Neural crest cell (in vitro differentiated cells): ENCODE results near the gene RNF144B. TPM values are rescaled to one million over a fixed set of nuclear protein-coding genes. Genes with fewer than 3 reads are reported as not detected.
"Not testable (repeated sequence)": the region's sequence is repeated elsewhere in the genome, so short reads cannot be mapped to it uniquely, and the experiment has no call there.

ENCODE experiments used
- DNase-seq: peaks from one replicate; pipeline ENCODE4 v3.0.0; 2021; ENCODE audit warnings: low read depth, mixed read lengths, low spot score
- H3K27ac Mint-ChIP-seq: one replicate; pipeline ENCODE4 v1.8.0; 2021; ENCODE audit warnings: mild to moderate bottlenecking, mixed read lengths; ENCODE audit not compliant: unreplicated experiment
- H3K27me3 Mint-ChIP-seq: 2 replicates; pipeline ENCODE4 v1.8.0; 2021; ENCODE audit warnings: low read depth, mild to moderate bottlenecking, mixed read lengths
- H3K36me3 Mint-ChIP-seq: 2 replicates; pipeline ENCODE4 v1.8.0; 2021; ENCODE audit warnings: low read depth, mild to moderate bottlenecking, mixed read lengths
- H3K4me1 Mint-ChIP-seq: 2 replicates; pipeline ENCODE4 v1.8.0; 2021; ENCODE audit warnings: mixed read lengths
- H3K4me3 Mint-ChIP-seq: one replicate; pipeline ENCODE4 v1.8.0; 2021; ENCODE audit warnings: mild to moderate bottlenecking, mixed read lengths
- H3K9me3 Mint-ChIP-seq: 2 replicates; pipeline ENCODE4 v1.8.0; 2021; ENCODE audit warnings: mixed read lengths
- CTCF ChIP-seq: fragments of 200-600 bp; sonication (generic); conservative IDR thresholded peaks from 2 replicates; pipeline ENCODE4 v1.5.0; 2021; ENCODE audit warnings: antibody characterized with exemption, mild to moderate bottlenecking
- total RNA-seq: library from RNA; stranded (reverse); gene quantifications from 2 replicates; pipeline ENCODE4 v1.2.1, GENCODE V29; 2021

Gene RNF144B
- total RNA-seq, 1 donor from 2014 or later, result 0.23 TPM

GRCh38 chr6:18451756-18452155, 64.6 kb downstream of the RNF144B start:
- TF ChIP-seq CTCF, result no peak
- H3K27ac Mint-ChIP-seq, result no peak overlapping the region
- H3K4me3 Mint-ChIP-seq, result no peak overlapping the region
- no peaks in the 10 kb centered on the region for H3K4me1 Mint-ChIP-seq
- no peaks in the 10 kb centered on the region for H3K9me3 Mint-ChIP-seq
- H3K27me3 Mint-ChIP-seq, result no peaks in the 10 kb centered on the region
- no peaks in the 10 kb centered on the region for H3K36me3 Mint-ChIP-seq
- no peak for DNase-seq

GRCh38 chr6:18454446-18454845, 67.3 kb downstream of the RNF144B start:
- Mint-ChIP-seq H3K4me1 (no peaks in the 10 kb centered on the region), H3K36me3 (no peaks in the 10 kb centered on the region), H3K9me3 (no peaks in the 10 kb centered on the region), H3K4me3 (no peak overlapping the region), H3K27ac (no peak overlapping the region), H3K27me3 (no peaks in the 10 kb centered on the region)
- DNase-seq, result no peak
- no peak for TF ChIP-seq CTCF

DNA sequence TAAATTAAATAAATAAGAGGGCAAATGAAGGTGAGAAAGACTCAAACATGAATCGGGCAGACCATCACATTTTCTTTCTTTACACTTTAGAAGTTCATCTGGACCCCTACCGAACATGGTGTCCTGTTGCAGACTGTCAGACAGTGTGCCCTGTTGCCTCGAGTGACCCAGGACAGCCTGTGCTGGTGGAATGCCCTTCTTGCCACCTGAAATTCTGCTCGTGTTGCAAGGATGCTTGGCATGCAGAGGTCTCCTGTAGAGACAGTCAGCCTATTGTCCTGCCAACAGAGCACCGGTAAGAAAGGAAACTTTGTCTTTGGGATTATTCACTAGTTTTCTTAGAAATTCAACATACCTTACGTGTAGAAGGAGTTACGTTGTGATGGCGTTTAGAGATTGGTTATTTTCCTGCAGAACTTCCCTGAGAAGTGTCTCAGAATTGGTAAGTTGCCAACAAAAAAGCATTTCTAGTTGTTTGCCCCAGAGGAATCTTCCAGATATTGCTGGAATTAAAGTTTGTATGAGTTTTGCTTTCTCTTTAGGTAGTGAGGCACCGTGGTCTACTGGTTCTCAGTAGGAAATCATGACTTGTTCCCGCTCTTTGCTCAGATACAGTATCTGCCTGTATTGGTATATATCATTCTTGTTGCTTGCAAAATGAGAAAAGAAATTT, 70.1 kb downstream of the RNF144B start:
- H3K4me3 Mint-ChIP-seq, result no peak overlapping the region
- no peak overlapping the region for H3K27ac Mint-ChIP-seq
- no peak for DNase-seq
- peaks cover 4% of the 10 kb centered on the region for H3K36me3 Mint-ChIP-seq
- no peak for TF ChIP-seq CTCF
- no peaks in the 10 kb centered on the region for H3K4me1 Mint-ChIP-seq
- H3K9me3 Mint-ChIP-seq, result peaks cover 5% of the 10 kb centered on the region
- no peaks in the 10 kb centered on the region for H3K27me3 Mint-ChIP-seq

- not testable (repeated sequence) for H3K9me3 Mint-ChIP-seq, H3K4me1 Mint-ChIP-seq, H3K27me3 Mint-ChIP-seq, H3K4me3 Mint-ChIP-seq, H3K36me3 Mint-ChIP-seq, H3K27ac Mint-ChIP-seq, DNase-seq
These were observed 70.9 kb downstream of the RNF144B start for GRCh38 chr6:18458086-18458485.

DNA sequence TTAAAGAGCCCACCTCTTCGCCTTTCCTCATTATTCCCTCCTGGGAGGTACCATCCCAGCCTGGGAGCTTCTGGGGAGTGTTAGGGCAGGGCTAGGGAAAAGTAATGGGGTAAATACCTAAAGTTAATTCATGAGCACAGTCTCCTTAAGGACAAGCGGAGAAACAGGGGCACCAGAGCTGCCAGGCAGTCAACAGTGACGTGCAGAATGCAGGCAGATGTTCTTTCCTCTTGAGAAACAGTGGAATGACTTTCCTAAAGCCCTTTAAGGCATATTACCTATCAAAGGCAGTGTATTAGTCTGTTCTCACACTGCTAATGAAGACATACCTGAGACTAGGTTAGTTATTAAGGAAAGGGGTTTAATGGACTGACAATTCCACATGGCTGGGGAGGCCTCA, 76.3 kb downstream of the RNF144B start:
- Mint-ChIP-seq H3K4me1 (peaks cover 7% of the 10 kb centered on the region), H3K27ac (no peak overlapping the region), H3K4me3 (no peak overlapping the region), H3K27me3 (no peaks in the 10 kb centered on the region), H3K36me3 (peaks cover 4% of the 10 kb centered on the region), H3K9me3 (peaks cover 5% of the 10 kb centered on the region)
- no peak for DNase-seq
- TF ChIP-seq CTCF, result no peak

DNA sequence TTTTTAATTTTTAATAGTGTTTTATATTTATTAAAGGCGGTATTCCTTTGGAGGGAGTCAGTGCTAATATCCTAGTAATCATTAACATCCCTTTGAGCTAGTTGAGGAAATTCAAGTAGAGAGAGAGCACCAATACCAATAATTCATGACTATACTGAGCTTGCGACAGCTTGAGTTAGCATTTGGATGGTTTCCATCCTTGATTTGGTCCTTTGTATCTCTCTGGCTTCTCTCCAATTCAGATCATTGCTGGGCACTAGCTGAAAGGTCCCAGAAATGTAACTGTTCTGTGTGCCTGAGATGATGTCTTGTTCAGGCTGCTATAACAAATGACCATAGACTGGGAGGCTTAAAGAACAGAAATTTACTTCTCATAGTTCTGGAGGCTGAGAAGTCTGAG, 77.0 kb downstream of the RNF144B start:
- Mint-ChIP-seq H3K4me1 (peaks cover 10% of the 10 kb centered on the region), H3K4me3 (no peak overlapping the region), H3K27me3 (no peaks in the 10 kb centered on the region), H3K9me3 (peaks cover 5% of the 10 kb centered on the region), H3K27ac (no peak overlapping the region), H3K36me3 (peaks cover 4% of the 10 kb centered on the region)
- DNase-seq, result no peak
- TF ChIP-seq CTCF, result no peak
